GM20000 (cell line): ENCODE results near the gene PTGDR.

Experiments
- DNase-seq: peaks from one replicate; pipeline ENCODE4 v3.0.0; 2012; ENCODE audit warnings: low spot score
- CTCF ChIP-seq: IDR thresholded peaks from 2 replicates; pipeline ENCODE4 v1.5.1; 2012; ENCODE audit warnings: mild to moderate bottlenecking, control low read depth; ENCODE audit errors: extremely low read depth, missing control alignments

PTGDR gene

GRCh38 chr14:52248057-52248456 is 19.4 kb upstream of the PTGDR start:
- DNase-seq, result no peak
- no peak for TF ChIP-seq CTCF

- no peak for TF ChIP-seq CTCF
- DNase-seq, result no peak
These were observed 15.8 kb upstream of the PTGDR start for GRCh38 chr14:52251724-52252123.

- no peak for TF ChIP-seq CTCF
- no peak for DNase-seq
These were observed 14.0 kb upstream of the PTGDR start for GRCh38 chr14:52253503-52253902.

GRCh38 chr14:52254086-52254485 is 13.4 kb upstream of the PTGDR start:
- no peak for TF ChIP-seq CTCF
- no peak for DNase-seq

- no peak for DNase-seq
- no peak for TF ChIP-seq CTCF
These were observed 8.7 kb upstream of the PTGDR start for GRCh38 chr14:52258783-52259182.

GRCh38 chr14:52259434-52259833 is 8.1 kb upstream of the PTGDR start:
- no peak for TF ChIP-seq CTCF
- no peak for DNase-seq

- no peak for TF ChIP-seq CTCF
- DNase-seq, result no peak
These were observed 4.9 kb upstream of the PTGDR start for GRCh38 chr14:52262600-52262999.
